ENCODE data around the gene EXOC6. TPM values are rescaled to one million over a fixed set of nuclear protein-coding genes. Genes with fewer than 3 reads are reported as not detected.

Gene EXOC6
- total RNA-seq, 4 donors from 2014 or later = 5.9 to 16.6 (median 11.2) TPM

- TF ChIP-seq POLR2A (IDR thresholded peaks at IDR 0.05) (no peak), CTCF (IDR thresholded peaks at IDR 0.05) (peak; percentile 44 to 75 (median 51)), EP300 (IDR thresholded peaks at IDR 0.05) (no peak)
- H3K4me1 ChIP-seq = no peaks in the 10 kb centered on the region
- DNase-seq (ENCODE audit: low spot score in 2 of 2) = peak in 1 of 2 donors; percentile 25
- H3K27ac ChIP-seq = no peak overlapping the region
- H3K9me3 ChIP-seq = no peaks in the 10 kb centered on the region
- H3K27me3 ChIP-seq = no peaks in the 10 kb centered on the region
- no peak overlapping the region for H3K4me3 ChIP-seq
- peaks cover 0 to 11% (median 0%) of the 10 kb centered on the region in 3 donors for H3K36me3 ChIP-seq
- 37 to 40% methylated on average over 2 of the region's 2 CpGs for WGBS, 2 donors
Observed at GRCh38 chr10:92965314-92965713, 117.0 kb downstream of the EXOC6 start.

- no peak overlapping the region for H3K4me3 ChIP-seq
- no peak for TF ChIP-seq EP300 (IDR thresholded peaks at IDR 0.05)
- TF ChIP-seq CTCF (IDR thresholded peaks at IDR 0.05) = no peak
- TF ChIP-seq POLR2A (IDR thresholded peaks at IDR 0.05) = no peak
- 98 to 100% methylated on average over 2 of the region's 2 CpGs for WGBS, 2 donors
Observed at GRCh38 chr10:92967641-92968040, 119.3 kb downstream of the EXOC6 start.

GRCh38 chr10:92969151-92969550 is 120.8 kb downstream of the EXOC6 start:
- Histone ChIP-seq H3K4me1 (no peaks in the 10 kb centered on the region), H3K9me3 (no peaks in the 10 kb centered on the region), H3K27me3 (no peaks in the 10 kb centered on the region), H3K27ac (no peak overlapping the region), H3K4me3 (no peak overlapping the region), H3K36me3 (peaks cover 0 to 18% (median 0%) of the 10 kb centered on the region in 3 donors)
- WGBS, 2 donors = 73 to 77% methylated on average over 1 of the region's 1 CpG
- no peak for DNase-seq (ENCODE audit: low spot score in 2 of 2)
- TF ChIP-seq POLR2A (IDR thresholded peaks at IDR 0.05) (no peak), CTCF (IDR thresholded peaks at IDR 0.05) (no peak), EP300 (IDR thresholded peaks at IDR 0.05) (no peak)

More at GRCh38 chr10:92967641-92968040, 119.3 kb downstream of the EXOC6 start:
- Histone ChIP-seq H3K36me3 (peaks cover 0 to 17% (median 0%) of the 10 kb centered on the region in 3 donors), H3K27me3 (no peaks in the 10 kb centered on the region), H3K4me1 (no peaks in the 10 kb centered on the region), H3K27ac (no peak overlapping the region), H3K9me3 (no peaks in the 10 kb centered on the region)
- no peak for DNase-seq (ENCODE audit: low spot score in 2 of 2)

- TF ChIP-seq EP300 (IDR thresholded peaks at IDR 0.05) (no peak), POLR2A (IDR thresholded peaks at IDR 0.05) (no peak), CTCF (IDR thresholded peaks at IDR 0.05) (no peak)
- H3K9me3 ChIP-seq = no peaks in the 10 kb centered on the region
- DNase-seq (ENCODE audit: low spot score in 2 of 2) = no peak
- H3K4me3 ChIP-seq = no peak overlapping the region
- H3K4me1 ChIP-seq = no peaks in the 10 kb centered on the region
- WGBS, 2 donors = 54 to 70% methylated on average over 3 of the region's 3 CpGs
- H3K27me3 ChIP-seq = no peaks in the 10 kb centered on the region
- peaks cover 0 to 26% (median 0%) of the 10 kb centered on the region in 3 donors for H3K36me3 ChIP-seq
- no peak overlapping the region for H3K27ac ChIP-seq
Observed at GRCh38 chr10:92970301-92971070, 122.2 kb downstream of the EXOC6 start.

GRCh38 chr10:92972066-92972870 is 123.9 kb downstream of the EXOC6 start:
- H3K27me3 ChIP-seq = no peaks in the 10 kb centered on the region
- H3K27ac ChIP-seq = no peak overlapping the region
- DNase-seq (ENCODE audit: low spot score in 2 of 2) = no peak
- no peak overlapping the region for H3K4me3 ChIP-seq
- TF ChIP-seq EP300 (IDR thresholded peaks at IDR 0.05) (no peak), CTCF (IDR thresholded peaks at IDR 0.05) (no peak), POLR2A (IDR thresholded peaks at IDR 0.05) (no peak)
- H3K4me1 ChIP-seq = no peaks in the 10 kb centered on the region
- H3K9me3 ChIP-seq = no peaks in the 10 kb centered on the region
- H3K36me3 ChIP-seq = peaks cover 0 to 31% (median 0%) of the 10 kb centered on the region in 3 donors
- WGBS, 2 donors = 53 to 68% methylated on average over 3 of the region's 3 CpGs
